Sciatic nerve (tissue), 2 donors: ENCODE data around the gene FMN2. TPM values are rescaled to one million over a fixed set of nuclear protein-coding genes. Genes with fewer than 3 reads are reported as not detected.
A peak's percentile ranks its signal among the peaks of the same experiment; 100 is the strongest.

Source experiments
- ATAC-seq: fragments of 200-7000 bp; cut with Tn5 transposase; one replicate; pipeline ENCODE4 v1.9.1; 2020; ENCODE audit warnings: mild to moderate bottlenecking, moderate library complexity
- DNase-seq: peaks from one replicate; pipeline ENCODE4 v3.0.0-alpha.2; 2020; ENCODE audit warnings: low spot score
- intact Hi-C: fragments of 100-400 bp; cut with DNase I; formaldehyde crosslinking; loops from one replicate; pipeline ENCODE4 v1.14.2; 2022
- total RNA-seq: library from RNA; stranded (reverse); fragmentation: NEBNext Ultra II Directional; extraction: Animal tissue kit (Norgen Biotek cat#: 25700); gene quantifications from one replicate; pipeline ENCODE4 v1.2.1, GENCODE V29; 2021
- donor health status: DM: no; HTN: no; CAD: no.
- donor health status: DM: no; HTN: no; CAD: no.

The FMN2 gene
- total RNA-seq, 1 donor from 2014 or later, result 60.1 TPM

DNA sequence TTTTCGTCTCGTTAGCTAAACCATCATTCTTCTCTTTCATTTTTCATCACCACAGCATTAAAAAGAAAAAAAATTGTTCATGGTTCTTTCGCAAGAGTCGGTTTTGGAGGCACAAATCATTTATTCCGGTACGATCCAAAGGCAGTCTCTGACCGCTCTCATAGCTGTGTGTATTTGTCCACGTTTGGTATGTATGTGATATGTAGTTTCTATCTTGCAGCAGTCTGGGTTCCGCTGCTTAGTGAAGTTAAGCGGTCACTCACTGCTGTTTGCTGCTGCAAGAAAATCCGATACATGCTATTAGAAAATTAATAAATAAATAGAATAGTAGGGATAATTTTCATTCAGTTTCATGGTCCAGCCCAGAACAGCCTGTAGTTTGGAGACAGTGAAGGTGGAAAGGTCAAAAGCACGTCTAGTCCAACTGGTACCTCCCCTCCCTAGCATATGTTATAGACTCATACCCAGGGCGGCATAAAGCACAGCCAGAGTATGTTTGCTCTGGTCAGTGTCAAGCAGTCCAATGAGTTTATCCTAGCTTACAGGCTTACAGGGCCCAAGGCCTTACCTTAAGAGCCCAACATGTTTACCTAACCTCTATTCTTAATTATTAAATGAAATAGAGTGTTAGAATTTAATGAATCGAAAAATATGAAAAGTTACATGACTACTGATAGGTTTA is 2.5 kb downstream of the FMN2 start:
- ATAC-seq (no peak), DNase-seq (no peak)
- intact Hi-C loops, result no loop called here

DNA sequence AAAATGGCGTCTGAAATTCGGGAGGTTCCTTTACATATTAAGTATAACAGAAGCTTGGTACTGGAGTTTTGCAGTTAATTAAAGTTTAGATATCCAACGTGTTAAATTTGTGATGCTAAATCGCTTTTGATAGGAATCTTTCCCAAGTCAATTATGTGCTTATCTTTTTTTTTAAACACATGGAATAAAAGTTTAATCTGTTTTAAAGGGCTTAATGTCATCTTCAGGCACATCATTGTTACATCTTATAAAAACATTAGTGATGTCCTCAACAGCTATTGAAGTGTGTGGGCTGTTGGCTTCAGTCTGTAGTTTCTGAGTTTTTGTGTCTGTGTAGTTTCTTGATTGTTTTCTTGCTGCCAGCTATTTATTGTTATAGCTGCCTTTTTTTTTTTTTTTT is 5.3 kb downstream of the FMN2 start:
- ATAC-seq (no peak), DNase-seq (no peak)
- intact Hi-C loops, result no loop called here

- intact Hi-C loops, result no loop called here
- no peak for ATAC-seq
Measured at GRCh38 chr1:240098534-240098933, 6.9 kb downstream of the FMN2 start.

GRCh38 chr1:240099329-240099728 is 7.6 kb downstream of the FMN2 start:
- DNase-seq (no peak), ATAC-seq (no peak)
- intact Hi-C loops, result no loop called here

More at GRCh38 chr1:240098534-240098933, 6.9 kb downstream of the FMN2 start:
- no peak for DNase-seq

DNA sequence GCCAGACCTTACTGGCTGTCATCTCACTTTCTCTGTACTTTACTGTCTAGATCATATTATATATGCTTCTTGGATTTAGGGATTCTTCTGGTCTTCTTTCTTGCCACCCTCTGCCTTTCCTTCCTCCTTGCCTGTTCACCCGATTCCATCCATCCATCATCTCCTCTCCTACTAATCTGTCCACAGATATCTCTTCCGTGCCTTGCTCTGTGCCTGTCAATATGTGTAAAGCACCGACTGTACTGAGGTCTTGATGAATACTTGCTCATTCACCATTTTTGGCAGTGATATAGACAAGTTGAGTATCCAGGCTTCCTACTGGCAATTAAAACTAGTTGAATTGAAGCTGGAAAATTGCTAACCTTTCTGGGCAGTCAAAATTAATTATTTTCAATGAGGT is 8.1 kb downstream of the FMN2 start:
- no peak for ATAC-seq
- no peak for DNase-seq
- intact Hi-C loops, result no loop called here

- intact Hi-C loops, result no loop called here
- no peak for DNase-seq
- ATAC-seq, result no peak
Measured at GRCh38 chr1:240100371-240100934, 8.8 kb downstream of the FMN2 start.

DNA sequence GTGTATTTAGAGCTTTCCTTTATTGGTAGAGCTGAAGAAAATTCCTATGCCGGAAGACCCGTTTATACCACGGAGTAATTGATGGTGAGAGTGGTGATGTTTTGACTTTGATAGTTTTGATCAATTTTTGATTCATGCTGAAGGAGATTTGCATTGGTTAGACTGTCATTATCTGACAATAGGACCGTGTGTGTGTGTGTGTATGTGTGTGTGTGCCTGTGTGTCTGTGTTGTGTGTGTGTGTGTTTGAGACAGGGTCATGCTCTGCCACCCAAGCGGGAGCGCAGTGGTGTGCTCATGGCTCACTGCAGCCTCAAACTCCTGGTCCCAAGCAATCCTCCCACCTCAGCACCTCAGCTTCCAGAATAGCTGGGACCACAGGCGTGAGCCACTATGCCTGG is 9.6 kb downstream of the FMN2 start:
- DNase-seq, result no peak
- intact Hi-C loops, result no loop called here
- ATAC-seq, result no peak

DNA sequence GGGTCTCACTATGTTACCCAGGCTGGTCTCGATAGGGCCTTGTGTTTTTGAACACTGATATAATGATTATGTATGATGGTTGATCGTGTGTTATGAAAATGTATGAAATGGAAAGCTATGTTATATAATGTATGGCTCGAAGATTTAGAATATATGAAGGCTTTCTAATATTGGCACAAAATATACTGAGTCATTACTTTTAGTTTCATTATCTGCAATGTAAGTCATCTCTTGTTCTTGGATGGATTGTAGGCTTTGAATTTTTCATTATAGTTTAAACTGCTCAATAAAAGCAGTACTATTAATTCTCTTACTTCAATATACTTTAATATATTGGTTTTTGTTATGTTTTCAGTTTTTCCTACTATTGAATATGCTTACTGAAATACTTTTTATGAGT is 10.1 kb downstream of the FMN2 start:
- DNase-seq (no peak), ATAC-seq (no peak)
- intact Hi-C loops, result no loop called here

DNA sequence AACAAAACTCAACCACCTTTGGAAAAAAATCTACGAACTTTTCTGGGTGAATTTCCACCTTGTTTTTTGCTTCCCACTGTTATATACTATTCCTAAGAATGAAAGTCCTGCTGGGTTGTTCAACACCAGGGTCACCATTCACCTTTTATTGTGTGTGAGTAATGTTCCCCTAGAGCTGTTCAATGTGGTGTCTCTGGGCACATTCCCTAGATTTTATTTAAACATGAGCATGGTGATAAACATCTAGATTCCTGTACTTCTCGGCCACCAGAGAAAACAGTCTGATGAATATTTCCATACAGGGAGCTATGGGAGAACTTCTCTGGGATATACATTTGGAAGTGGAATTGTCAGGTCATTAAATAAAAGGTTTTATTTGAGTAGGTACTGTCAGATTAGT is 13.0 kb downstream of the FMN2 start:
- intact Hi-C loops, result no loop called here
- no peak for ATAC-seq
- DNase-seq, result no peak

- DNase-seq, result no peak
Measured at GRCh38 chr1:240107058-240107684, 15.5 kb downstream of the FMN2 start.

DNA sequence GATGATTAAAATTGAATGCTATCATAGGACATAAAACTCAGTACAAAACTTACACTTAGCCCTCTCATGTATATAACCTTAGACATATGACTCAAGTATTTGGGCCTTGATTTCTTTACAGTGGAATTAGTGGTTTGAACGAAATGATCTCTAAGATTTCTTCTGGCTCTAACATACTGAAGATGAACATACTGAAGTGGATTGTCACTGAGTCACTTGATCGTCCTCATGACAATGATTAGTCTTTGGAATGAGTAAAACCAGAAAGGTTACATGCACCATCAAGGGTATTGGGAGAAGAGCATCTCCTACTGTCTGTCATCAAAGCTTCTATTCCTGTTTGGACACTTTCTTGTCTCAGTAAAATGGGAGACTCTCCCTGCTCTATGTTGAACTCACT is 17.4 kb downstream of the FMN2 start:
- intact Hi-C loops, result no loop called here

More at GRCh38 chr1:240107058-240107684, 15.5 kb downstream of the FMN2 start:
- ATAC-seq, result no peak
- intact Hi-C loops, result no loop called here

DNA sequence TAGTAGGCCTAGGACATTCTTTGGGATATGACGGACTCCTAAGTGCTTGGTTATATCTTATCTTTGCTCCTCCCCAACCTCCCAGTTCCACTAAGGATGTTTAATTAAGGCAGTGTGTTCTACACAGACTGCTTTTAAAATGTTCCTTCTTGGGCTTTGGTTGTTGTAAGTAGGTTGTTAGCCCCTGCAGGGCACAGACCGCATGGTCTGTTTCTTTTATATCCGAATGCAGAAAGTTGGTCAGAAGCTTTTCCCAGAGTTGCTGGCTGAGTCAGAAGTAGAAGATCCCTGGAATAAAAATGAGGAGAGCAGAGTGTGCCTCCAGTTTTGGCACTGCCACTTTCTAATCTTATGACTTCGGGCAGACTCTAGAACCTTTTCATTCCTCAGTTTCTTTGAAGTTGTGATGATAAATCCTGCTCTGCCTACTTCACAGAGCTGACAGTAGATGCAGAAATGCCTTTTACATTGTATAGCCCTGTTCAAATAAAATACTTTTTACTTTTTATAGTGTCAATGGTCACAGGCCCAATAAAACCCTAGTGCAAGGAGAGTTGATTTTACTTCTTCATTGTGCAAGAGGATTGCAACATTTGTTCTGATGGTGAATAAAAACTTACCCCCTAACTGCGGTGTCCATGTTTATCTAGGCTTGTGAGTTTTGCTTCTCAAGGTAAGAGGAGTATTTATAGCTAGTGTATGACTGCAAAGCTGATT is 18.4 kb downstream of the FMN2 start:
- ATAC-seq, result no peak
- DNase-seq, result no peak
- intact Hi-C loops, result no loop called here

More for the DNA sequence above, 17.4 kb downstream of the FMN2 start:
- ATAC-seq, result no peak
- DNase-seq, result no peak

- no peak for DNase-seq
- ATAC-seq, result no peak
- intact Hi-C loops, result no loop called here
Measured at GRCh38 chr1:240111558-240111957, 19.9 kb downstream of the FMN2 start.

GRCh38 chr1:240114222-240114621 is 22.5 kb downstream of the FMN2 start:
- DNase-seq, result no peak
- no peak for ATAC-seq
- intact Hi-C loops, result no loop called here

DNA sequence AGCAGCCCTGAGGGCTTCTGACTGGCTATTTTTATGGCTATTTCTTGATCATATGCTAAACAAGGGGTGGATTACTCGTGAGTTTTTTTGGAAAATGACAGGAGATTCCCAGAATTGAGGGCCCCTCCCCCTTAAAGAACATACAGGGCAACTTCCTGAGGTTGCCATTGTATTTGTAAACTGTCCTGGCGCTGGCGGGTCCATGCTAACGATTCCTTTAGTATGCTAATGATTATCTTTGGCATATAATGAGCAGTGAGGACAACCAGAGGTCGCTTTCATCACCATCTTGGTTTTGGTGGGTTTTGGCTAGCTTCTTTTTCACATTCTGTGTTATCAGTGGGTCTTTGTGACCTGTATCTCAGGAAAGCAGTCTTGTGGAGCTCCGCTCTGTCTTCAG is 24.1 kb downstream of the FMN2 start:
- no peak for ATAC-seq
- DNase-seq, result no peak
- intact Hi-C loops, result no loop called here

DNA sequence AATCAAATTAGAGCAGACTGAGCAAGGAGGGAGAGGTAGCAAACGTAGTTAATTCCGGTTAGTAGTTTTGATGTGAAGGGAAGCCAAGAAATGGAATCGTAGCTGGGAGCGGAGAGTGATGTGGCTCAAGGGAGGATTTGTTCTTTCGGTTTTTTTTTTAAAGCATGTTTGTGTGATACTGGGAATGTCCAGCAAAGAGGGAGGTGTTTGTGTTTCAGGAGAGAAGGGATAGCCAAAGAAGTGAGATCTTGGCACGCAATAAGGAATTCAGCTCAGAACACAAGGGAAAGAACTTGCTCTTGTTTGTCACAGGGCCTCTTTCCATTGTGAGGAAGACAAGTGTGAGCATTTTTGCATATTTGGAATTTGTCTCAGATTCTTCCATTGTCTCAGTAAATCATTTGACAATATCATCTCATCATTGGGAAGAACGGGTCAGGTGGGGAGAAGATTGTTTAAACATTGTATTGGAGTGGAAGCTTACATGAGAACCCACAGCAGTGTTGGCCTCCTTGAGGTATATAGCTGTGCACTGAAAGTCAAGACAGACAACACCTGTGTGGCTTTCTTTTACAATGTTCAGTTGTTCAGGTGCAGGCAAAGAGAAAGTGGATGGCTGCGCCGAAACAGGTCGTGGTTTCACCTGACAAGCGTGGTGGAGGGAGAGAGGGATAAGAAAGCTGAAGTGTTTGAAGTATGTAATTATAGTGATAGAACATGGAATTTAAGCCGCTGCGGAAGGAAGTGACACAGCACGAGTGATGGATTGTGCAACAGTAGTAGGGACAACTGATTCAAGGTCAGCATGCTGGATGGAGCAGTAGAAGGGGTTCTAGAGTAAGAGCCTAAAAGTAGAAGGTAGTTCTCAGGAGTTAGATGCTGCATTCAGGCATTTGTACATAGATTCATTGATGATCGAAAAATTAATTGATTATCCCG is 25.4 kb downstream of the FMN2 start:
- intact Hi-C loops, result no loop called here
- DNase-seq (no peak), ATAC-seq (peak; percentile 71)

DNA sequence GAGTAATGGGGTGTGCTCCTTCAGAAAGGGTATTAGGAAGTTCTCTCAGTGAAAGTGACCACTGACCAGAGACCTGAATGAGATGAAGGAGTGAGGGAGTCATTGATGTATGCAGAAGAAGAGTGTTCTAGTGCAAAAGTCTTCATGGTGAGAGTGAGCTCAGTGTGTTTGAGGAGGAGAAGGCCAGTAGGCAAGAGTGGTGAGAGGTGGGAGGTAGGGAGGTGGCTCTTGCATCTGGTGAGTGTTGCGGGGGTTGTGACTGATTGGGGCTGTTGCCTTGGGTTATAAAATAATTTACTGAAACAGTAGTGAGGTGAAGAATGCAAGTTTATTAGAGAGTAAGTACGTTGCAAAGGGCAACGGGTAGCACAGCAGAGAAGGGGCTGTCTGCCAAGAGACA is 26.2 kb downstream of the FMN2 start:
- DNase-seq (no peak), ATAC-seq (no peak)
- intact Hi-C loops, result no loop called here

GRCh38 chr1:240122639-240123613 is 31.2 kb downstream of the FMN2 start:
- intact Hi-C loops, result no loop called here
- ATAC-seq (peak; percentile 84), DNase-seq (no peak)
